Middle frontal gyrus (tissue), 1 donor: ENCODE measurements around the gene CD52.
"Not testable (repeated sequence)": the region's sequence is repeated elsewhere in the genome, so short reads cannot be mapped to it uniquely, and the experiment has no call there.

Source experiments
- DNase-seq: peaks from one replicate; pipeline ENCODE4 v3.0.0-alpha.2; 2015; ENCODE audit warnings: low spot score; ENCODE audit errors: extremely low spot score

CD52 gene

DNA sequence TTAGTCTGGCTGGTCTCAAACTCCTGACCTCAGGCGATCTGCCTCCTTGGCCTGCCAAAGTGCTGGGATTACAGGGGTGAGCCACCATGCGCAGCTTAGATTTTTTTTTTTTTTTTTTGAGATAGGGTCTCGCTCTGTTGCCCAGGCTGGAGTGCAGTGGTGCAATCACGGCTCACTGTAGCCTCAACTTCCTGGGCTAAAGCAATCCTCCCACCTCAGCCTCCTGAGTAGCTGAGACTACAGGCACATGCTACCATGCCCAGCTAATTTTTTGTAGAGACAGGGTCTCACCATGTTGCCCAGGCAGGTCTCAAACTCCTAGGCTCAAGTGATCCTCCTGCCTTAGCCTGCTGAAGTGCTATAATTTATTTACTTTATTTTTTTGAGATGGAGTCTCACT lies 11.6 kb downstream of the CD52 start:
- not testable (repeated sequence) for DNase-seq

DNA sequence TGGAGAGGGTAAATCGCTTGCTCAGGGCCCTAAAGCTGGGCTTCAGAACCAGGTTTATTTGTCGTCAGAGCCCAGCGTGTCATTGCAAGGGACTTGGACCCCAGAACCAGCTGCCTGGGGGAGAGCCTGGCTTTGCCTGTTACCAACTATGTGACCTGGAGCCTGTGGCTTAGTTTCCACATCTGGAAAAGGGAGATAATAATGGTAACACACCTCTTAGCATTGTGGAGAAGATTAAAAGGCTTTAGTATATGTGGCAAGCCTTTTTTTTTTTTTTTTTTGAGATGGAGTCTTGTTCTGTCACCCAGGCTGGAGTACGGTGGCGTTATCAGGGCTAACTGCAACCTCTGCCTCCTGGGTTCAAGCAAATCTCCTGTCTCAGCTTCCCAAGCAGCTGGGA lies 12.5 kb downstream of the CD52 start:
- DNase-seq: no peak

DNA sequence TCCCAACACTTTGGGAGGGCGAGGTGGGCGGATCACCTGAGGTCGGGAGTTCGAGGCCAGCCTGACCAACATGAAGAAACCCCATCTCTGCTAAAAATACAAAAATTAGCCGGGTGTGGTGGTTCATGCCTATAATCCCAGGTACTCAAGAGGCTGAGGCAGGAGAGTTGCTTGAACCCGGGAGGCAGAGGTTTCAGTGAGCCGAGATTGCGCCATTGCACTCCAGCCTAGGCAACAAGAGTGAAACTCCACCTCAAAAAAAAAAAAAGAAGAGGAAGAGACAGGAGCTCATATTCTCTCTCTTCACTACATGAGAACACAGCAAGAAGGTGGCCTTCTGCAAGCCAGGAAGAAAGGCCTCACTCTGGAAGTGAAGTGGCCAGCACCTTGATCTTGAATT lies 15.6 kb downstream of the CD52 start:
- not testable (repeated sequence) for DNase-seq

DNA sequence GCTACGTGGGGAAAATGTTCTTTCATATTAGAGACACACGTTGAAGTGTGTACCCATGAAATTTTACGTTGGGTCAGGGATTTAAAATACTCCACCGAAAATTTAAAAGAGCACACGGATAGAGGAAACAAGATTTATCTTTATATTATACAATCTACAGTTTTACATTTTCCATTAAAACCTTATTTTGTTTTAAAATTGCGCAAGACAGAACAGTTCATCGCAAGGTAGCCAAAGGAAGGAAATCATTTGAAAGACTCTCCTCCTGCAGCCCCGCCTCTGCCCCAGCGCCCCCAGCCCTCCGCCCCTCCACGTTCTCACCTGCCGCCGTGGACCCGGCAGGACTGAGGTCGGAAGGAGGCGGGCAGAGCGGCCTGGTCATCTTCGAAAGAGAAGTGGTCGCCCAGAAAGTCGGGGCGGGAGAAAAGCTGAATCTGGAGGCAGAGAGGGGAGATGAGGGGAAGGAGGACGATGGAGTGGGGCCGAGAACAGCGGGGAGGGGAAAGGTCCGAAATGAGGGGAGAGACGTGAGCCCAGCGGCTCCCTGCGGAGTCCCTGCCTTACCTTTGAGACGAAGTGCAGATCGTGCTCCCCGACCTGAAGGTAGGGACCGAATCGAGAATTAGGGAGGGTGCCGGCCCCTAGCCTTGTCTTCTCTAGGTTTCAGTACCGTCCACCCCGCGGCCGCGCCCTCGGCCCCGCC lies 18.2 kb downstream of the CD52 start:
- DNase-seq: no peak

DNA sequence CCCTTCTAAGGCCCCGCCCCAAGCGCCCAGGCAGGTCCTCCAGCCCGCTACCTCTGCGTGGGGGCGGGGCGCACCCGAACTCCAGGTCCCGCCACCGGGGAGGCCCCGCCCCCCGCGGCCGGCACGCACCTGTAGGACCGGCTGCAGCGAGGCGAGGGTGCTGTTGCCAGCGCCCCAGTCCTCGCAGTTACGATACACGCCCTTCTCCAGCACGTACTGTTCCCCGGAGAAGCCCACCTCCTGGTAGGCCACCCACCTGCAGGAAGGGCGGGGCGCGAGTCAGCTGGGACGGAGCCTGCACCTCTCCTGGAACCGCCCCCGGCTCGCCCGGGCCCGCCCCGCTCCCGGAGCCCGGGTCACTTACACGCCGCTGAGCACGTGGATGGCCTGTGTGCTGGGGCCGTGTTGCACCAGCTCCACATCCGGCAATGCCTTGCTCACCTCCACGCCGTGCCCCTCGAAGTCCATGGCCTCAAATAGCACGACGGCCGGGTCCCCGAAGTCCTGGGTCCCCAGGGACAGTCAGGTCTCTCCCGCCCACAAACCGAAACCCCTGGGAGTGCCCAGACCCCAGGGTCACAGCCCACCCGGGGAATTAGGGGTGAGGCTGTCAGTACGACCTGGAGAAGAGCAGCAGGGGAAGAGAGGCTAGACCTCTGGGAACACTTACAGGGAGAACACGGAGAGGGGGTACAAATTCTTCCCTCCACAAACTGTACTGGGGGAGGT lies 18.9 kb downstream of the CD52 start:
- no peak for DNase-seq

DNA sequence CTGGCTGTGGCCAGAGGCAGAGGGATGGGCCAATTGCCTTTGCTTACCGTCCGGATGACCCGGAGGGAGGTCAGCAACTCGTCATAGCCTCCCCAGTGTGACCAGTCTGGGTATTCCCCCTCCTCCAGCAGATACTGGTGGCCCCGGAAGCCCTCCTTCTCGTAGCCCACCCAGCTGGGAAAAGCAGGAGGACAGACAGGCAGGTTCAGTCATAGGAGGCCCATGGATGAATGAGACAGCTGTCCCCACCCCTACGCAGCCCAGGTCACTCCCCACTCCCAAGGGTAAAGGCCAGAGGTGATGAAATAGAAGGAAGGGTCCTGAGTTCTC lies 19.4 kb downstream of the CD52 start:
- DNase-seq: no peak

DNA sequence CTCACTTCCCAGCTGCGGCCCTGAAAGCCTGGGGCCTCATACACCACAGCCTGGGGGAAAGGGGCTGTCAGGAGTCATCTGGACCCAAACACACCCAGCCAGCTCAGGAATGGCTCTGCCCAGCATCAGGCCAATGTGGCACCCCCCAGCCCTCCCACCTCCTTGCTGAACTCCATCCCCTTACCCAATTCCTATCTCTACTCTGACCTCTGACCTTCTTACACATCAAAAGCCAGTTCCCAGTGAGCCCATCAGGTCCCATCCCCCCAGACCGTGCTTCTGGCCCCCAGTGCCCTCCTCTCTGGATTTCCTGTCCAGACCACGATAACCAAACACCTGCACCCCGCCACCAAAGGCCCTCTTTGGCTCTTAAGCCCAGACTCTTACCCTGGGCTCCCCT lies 19.9 kb downstream of the CD52 start:
- DNase-seq: no peak

DNA sequence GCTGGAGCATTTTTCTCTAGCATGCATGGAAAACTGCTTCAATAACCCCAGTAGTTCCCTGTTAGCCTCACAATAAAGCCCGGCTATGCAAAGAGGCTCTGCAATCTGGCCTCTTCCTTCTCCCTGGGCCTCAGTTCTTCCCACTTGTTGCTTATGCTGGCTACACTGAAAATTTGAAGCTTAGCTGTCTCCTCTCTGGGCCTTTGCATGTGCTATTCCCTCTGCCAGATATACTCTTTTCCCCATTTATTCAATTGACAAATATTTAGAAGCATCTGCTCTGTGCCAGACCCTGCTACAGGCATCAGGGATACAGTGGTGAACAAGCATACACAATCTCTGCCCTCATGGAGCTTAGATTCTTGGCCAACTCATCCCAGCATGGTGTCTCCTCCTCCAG lies 20.9 kb downstream of the CD52 start:
- no peak for DNase-seq

DNA sequence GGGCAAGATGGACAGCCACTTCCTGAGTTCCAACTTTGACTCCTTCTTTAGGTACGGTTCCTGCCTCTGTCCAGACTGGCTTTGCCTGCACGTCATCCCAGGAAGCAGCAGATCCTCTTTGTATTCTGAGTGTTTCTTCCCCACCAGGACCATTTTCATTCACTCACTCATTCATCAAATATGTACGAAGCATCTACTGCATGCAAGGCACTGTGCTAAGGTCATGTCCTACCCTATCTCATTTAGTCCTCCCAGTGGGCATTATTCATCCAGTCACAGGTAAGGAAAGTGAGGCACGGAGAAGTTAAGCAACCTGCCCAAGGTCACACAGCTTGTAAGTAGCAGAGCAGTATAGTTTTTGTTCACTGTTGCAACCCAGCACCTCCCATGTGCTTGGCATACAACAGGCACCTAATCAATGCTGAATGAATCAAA lies 22.3 kb downstream of the CD52 start:
- DNase-seq: no peak

DNA sequence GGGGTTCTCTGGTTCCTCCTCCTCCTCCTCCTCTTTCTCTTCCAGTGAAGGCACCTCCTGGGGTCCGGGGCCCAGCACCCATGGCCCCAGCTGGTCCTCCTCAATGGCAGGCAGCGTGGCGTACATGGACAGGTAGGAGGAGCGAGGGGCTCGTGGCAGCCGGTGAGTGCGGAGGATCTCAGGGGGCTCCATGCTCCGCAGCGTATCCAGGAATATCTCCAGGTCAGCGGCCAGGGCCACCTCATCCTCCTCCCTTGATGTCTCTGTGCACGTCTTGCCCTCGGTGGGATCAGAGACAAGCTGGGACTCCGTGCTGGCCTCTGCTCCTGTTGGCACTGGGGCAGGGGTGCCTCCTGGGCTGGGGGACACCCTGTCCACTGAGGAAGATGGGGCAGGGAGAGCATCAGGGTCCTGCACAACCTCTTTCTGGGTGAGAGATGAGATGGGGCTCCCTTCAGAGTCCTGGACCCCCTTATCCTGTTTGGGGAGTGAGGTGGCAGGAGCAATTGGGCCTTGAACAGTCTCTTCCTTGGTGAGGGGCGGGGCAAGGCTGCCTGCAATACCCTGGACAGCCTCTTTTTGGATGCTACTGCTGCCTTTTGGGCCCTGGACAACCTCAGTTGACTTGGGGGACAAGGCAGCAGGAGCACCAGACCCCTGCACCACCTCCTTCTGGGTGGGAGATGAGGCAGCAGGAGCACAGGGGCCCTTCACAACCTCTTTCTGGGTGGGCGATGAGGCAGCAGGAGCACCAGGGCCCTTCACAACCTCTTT lies 26.6 kb downstream of the CD52 start:
- DNase-seq: no peak

DNA sequence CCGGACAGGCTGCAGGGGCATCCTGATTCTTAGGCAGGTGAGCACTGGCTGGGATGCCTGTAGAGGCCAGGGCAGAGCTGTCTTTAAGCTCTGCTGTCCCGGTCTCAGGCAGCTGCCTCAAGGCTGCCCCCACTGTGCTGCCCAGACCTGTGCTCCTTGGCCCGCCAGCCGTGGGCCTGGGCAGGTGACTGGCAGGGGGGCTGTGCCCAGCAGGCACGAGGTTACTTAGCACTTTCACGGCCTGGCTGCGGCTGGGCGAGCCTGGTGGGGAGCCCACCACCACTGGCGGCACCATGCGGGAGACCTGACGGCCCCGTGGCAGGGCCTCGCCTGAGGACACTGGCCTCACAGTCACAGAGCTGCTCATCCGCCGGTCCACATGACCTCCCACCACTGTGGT lies 28.0 kb downstream of the CD52 start:
- DNase-seq: no peak

DNA sequence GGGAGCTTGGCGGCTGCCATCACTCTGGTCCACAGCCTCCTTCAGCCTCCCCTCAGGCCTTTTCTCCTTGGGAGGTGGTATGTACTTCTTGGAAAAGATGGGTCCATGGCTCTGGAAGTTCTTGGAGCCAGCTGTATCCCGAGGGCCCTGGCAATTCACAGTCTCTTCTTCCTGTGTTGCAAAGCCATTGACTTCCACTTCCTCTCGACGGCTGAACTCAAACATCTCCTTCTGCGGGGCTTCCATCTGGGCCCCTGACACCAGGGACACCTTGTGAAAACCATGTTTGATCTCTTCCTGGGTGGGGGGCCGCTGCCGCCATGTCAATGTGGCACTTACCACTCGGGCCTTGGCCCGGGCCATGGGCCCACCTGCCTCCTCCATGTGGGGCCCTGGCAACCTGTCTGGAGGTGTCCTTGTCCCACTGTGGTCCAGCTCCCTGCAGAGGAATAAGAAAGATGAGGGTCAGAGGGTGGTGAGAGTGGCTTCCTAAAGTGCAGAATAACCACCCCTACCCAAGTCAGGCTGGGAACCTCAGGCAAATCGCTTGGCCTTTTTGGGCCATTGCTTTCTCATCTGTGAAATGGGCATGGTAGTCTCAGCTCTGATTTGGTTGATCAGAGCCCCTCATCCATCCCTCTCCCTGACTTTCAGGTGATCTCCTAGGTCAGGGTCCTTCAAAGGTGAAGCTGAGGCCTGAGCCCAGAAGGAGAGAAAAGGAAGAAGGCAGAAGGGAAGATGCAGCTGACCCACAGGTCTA lies 28.7 kb downstream of the CD52 start:
- DNase-seq: no peak

DNA sequence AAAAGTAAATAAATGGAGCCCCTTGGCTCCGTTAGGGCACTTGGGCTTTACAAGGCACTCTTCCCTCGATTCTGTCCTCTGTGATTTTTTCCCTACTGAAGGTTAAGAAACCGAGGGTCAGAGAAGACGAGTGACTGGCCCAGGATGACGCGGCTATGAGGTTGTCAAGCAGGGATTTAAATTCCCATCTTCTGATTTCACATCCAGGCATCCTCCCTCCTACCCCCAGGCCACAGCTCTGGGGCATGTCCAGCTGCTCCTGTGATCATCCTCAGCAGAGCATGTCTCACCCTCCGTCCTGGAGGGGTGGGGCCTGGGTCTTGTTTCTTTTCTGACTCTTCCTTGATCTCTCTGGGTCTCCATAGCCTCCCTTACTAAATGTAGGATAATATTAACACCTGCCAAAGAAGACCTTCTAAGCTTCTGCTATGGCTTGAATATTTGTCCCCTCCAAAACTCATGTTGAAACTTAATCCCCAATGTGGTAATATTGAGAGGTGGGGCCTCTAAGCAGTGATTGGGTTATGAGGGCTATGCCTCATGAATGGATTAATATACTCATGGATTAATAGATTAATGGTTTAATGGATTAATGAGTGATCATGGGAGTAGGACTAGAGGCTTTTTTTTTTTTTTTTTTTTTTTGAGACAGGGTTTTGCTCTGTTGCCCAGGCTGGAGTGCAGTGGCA lies 31.6 kb downstream of the CD52 start:
- DNase-seq: no peak

DNA sequence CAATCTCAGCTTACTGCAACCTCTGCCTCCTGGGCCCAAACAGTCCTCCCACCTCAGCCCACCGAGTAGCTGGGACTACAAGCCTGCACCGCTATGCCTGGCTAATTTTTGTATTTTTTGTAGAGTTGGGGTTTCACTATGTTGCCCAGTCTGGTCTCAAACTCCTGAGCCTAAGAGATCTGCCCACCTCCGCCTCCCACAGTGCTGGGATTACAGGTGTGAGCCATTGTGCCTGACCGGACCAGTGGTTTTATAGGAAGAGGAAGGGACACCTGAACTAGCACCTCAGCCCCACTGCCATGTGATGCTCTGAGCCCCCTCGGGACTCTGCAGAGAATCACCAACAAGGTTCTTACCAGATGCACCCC lies 32.1 kb downstream of the CD52 start:
- no peak for DNase-seq

DNA sequence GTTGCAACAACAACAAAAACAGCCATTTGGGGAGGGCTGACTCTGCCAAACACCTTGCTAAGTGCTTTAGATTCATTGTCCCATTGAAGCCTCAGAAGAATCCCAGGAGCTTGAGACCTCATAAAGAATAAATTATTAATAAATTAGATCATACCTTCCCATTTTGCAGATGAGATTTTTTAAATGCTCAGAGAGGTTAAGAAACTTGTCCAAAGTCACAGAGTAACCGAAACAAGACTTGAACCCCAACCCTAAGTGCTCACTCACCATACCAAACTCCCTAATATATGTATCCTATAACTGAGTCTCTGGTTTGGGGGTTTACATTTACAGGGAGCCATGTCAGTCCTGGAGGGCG lies 32.6 kb downstream of the CD52 start:
- DNase-seq: no peak

DNA sequence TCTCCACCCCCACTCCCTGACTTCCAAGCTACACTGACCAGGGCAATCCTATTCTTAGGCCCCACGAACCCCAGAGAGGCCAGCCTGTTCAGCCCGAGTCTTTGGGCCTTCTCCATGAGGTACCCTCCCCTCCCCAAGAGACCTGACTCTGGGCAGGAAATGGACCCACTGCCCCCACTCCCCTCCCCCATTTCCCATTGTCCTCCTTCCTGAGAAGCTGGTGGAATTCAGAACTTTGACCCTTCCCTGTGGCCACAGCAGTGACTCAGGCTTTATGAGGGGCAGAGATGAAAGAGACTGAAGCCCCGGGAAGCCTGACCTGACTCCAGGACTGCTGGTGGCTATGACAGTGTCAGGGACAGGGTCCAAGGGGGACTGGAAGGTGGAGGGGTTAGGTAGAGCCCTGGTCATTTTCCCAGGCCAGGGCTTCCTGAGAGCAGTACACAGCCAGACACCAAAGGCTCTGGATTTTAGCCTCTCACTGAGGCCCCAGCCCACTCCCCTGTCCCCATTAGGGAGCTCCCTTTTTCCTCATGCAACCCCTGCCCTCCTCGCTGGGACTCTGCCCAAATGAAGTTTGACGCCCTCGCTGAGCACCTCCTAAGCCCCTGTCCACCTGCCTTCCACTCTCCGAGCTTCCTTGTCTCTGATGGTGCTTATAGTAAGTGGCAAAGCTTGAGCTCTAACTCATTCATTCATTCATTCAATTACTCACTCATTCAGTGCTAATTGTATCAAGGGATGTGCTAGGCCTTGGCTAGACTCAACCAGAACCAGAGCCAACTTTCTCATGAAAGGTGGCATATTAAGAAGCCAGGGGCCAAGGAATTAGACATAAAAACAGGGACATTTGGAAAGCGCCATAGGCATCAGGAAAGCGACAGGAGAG lies 33.2 kb downstream of the CD52 start:
- no peak for DNase-seq

DNA sequence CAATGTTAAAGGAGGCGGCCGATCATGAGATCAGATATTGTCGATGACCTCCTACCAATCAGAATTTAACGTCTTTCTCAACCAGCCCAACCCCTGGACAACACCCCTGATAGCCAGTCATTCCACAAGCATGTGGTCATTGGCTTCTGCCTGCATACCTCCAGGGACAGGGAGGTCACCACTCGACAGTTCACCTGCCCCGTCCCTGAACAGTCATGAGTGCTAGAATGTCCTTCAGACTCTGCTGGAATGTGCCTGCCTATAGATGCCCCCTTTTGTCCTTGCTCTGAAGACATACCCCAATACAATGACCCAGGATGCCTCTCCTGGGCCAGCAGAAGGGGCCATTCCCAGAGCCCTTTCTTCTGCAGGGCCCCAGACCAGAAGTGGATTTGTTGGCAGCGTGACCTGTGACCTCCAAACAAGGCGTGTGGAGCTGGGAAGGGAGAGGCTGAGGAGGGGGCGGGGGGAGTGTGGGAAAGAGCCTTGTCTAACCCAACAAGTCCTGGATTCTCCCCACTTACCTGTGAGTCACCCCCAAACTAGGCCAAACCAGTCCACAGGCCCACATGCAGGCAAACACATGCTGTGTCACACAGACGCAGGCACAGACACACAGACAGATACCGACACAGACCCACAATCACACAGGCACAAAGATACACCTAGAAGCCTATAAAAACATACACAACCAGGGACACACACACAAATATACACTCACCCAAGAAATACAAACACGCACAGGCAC lies 34.0 kb downstream of the CD52 start:
- no peak for DNase-seq

DNA sequence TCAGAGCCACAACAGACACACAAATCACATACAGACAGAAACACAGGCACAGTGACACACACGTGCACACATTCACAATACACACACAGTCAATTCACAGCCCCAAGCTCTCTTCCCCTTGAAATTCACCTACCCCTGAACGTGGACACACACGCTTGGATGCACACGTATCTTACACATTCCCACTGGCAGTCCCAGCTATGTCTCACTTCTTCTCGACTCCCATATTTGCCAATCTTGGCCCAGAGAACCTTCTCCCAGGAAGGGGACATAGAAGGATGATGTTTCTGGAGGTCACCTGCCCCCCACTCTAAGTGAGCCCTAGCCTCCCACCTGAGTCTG lies 34.6 kb downstream of the CD52 start:
- no peak for DNase-seq

DNA sequence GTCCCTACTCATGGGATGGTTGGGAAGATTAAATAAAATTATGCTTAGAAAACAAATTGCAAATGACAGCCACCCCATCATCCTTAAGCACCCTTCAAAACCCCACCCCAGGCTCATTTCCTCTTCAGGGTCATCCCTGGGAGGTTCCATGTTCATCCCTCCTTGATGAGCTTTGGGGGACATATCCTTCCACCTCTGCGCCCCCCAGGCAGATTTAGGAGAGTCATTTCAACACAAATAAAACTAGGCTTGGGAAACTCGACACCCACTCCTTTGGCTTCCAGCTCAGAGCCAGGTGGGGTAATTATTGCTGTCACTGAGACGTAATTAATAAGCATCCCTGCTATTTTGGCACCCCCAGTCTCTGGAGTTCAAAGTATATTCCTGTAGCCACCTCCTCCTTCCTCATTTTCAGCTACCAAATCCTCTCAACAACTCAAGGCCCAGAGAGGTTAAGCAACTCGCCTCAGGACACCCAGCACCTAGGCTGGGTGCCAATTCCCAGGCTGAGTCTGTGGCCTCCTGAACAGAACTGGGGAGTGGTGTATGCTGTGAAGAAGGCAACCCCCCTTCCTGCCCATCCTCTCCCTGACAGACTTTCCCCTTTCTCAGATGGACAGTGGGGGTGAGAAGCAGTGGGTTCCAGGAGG lies 35.6 kb downstream of the CD52 start:
- DNase-seq: no peak
